Right forelimb (tissue), 1 donor: Measurements from ENCODE around the gene DMRT1.
"Not testable (repeated sequence)": the region's sequence is repeated elsewhere in the genome, so short reads cannot be mapped to it uniquely, and the experiment has no call there.

ENCODE experiments used
- DNase-seq: peaks from one replicate; pipeline ENCODE4 v3.0.0-alpha.2; 2018

Gene DMRT1

DNA sequence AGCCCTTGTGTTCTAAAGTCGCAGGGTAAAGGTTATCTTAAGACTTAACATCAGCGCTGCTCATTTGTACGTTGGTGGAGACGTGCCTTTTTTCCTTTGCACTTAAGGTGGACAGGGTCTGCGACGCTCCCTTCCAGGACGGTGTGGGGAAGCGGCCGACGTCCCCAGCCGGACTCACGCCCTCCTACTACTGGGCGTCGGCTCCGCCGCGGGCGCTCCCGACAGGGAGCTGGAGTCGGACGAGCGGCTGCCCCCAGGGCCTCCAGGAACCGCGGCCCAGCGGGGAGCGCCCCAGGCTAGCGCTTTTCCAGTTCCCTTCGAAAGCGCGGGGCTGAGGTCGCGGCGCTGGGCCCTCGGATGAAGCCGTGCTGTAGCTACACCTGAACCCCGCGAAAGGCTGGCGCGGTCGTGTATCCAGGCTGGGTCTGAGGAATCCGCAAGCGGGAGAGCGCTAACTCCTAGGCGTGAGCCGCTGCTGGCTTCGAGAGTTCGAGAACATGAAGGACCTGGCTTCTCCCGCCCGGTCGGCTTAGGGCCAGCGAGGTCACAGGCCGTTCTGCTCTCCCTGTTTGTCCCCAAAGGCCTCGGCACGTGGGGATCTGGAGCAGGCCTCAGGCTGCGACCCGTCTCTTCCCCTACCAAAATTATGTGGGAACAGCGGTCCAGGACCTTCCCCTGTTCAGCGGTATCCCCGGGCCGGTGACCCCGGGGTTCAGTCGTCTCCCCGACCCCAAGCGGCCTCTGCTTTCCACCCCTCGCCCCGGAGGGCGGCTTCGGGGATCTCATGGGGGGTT, 131.2 kb downstream of the DMRT1 start:
- DNase-seq: no peak

- DNase-seq: no peak
These were observed 131.9 kb downstream of the DMRT1 start for GRCh38 chr9:973295-973834.

GRCh38 chr9:974031-974995, 132.8 kb downstream of the DMRT1 start:
- DNase-seq: no peak

DNA sequence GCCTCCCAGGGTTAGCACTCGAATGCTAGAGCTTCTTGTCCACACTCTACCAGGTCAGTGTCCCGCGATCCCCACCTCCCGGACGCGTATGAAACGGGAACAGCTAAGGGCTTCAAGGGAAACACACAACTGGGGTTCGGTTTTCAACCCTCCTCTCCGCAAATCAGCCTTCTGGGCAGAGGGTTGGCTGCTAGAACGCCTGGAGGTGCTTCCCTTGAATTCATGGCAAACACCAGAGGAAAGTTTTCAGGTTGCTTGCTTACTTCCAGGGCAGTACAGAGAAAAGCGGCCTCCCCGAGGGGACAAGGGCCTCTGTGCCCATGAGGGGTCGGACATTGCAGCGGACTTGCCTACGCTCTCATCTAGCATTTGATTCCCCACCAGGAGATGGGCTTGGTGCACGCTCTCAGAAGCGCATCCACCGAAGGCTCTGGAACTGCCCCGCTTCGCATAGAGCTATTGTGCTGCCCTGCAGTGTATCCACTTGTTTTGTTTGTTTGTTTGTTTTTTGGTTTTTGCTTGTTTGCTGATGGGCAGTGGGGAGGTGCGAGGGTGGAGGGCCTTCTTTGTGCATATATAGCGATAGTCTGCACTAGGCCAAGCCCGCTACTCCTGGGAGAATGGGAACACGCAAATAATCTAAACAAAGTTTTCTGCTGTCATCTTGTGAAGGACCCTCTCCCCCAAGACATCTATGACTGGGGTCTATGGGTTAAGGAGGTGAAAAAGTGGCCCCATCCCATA, 133.7 kb downstream of the DMRT1 start:
- no peak for DNase-seq

DNA sequence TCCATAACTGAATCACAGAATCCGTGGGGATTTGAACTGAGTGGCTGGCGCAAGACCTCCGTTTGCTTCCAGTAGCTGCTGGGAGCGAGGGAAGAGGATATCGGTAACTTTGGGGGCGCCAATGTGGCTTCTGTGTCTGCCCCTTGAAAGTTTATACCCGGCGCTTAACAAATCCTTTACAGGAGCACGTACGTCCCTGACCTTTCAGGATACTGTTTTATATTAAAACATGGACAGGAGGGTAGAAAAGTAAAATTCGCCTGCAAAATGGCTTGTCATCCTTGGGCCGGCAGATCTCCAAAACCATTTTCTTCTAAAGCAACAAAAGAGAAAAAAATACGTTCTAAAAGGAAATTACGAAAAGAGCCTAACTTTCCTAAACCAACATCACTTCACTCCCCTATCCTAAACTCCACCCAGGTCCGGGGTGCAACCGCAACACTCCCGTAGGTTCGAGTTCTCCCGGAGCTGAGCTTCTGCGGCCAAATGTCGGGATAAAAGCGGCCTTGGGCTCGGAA, 134.3 kb downstream of the DMRT1 start:
- no peak for DNase-seq

DNA sequence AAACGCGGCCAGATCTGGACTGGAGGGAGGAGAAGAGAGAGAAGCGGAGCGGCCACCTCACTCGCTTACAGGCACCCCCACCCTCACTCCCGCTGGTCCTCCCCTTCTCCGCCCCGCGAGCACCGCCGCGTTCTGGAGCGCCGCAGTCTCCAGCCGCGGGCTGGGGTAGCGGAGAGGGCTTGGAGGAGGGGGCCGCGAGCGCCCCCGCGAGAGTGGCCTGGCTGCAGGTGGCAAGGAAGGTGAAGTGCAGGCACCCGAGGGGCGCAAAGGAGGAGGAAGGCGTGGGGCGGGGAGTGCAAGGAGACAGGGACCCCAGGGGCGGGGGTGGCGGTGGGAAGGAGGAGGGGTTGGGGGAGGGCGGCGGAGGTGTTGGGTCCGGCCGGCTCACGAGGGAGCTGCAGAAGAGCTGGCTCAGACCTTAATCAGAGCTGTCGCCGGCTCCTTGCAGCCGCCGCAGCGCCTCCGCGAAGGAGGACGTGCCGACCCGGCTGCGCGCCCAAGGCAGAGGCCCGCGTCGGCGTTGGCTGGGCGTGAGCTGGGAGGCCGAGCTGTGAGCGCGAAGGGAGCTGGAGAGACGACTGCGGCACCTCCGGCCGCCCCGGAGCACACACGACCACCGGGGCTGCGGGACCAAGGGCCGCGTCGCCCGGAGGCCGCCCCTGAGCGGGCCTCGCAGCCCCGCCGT, 134.9 kb downstream of the DMRT1 start, which contains the start of gene DMRT3:
Gene DMRT3, plus strand, starts transcription at position 398 of the 685 bp plus-strand sequence. CDS start 347 bp downstream, outside the sequence.
- no peak for DNase-seq

DNA sequence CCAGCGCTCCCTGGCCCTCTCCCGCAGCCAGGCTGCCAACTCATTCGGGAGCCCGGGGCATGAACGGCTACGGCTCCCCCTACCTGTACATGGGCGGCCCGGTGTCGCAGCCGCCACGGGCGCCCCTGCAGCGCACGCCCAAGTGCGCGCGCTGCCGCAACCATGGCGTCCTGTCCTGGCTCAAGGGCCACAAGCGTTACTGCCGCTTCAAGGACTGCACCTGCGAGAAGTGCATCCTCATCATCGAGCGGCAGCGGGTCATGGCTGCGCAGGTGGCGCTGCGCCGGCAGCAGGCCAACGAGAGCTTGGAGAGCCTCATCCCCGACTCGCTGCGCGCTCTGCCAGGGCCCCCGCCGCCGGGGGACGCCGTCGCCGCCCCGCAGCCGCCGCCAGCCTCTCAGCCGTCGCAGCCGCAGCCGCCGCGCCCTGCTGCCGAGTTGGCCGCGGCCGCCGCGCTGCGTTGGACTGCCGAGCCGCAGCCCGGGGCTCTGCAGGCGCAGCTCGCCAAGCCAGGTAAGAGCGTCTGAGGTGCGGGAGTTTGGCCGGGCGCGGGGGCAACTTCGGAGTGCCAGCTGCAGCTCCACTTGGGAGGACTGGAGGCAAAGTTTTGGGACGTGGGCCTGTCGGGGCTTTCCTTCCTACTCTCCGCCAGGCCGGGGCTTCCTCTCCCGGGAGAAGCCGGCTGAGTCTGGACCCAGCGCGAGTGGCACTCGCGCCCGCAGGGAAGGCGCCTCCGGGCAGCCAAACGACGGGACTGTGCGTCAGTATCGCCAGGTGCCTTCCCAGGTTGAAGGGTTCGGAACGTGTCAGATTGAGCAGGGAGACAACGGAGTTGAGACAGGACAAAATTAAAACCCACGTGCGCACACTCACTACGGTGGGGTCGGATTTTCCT, 135.7 kb downstream of the DMRT1 start:
- DNase-seq: no peak

DNA sequence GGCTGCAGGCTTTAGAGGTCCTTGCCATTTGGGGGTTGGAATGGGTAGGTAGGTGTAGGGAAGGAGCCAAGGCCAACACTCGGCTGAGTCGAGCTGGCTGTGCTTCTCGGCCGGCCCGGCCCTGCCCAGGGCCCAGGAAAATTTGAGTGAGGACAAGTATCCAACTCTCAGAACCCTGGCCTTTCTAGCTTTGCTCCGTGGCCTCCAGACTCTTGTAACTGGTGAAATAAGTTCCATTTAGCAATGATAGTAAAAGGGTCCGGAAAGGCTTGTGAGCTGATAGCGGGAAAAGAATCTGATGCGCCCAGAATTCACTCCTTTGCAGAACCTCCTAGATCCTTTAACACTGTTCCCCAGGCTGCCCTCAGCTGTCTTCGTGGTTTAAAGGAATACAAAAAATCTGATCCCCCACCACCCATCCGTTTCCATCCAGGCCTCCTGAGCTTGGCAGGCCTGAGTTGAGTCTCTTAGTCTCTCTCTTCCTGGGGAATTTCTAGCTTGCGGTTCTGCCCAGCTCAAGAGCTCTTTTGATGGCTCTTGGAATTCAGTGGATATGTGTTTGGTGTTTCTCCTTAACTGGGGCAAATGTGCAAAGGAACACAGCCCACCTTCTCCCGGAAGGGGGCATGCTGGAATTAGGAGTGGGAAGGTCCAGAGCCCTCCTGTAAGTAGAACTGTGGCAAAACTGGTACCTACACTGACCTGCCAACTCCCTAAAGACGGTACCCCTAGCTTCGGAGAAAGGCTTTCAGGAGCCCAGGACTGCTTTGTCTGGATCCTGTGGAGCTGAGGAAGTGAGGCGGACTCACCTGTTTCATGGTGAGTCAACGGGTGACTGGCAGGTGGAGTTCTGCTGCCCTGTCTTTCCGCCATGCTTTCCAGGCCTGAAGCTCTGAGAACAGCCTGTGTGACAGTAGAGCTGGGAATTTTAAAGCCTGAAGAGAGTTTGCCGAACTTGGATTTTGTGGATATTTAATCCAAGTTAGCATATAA, 136.6 kb downstream of the DMRT1 start:
- no peak for DNase-seq

- no peak for DNase-seq
These were observed 138.5 kb downstream of the DMRT1 start for GRCh38 chr9:979983-980382.

GRCh38 chr9:980640-981039, 139.1 kb downstream of the DMRT1 start:
- no peak for DNase-seq

DNA sequence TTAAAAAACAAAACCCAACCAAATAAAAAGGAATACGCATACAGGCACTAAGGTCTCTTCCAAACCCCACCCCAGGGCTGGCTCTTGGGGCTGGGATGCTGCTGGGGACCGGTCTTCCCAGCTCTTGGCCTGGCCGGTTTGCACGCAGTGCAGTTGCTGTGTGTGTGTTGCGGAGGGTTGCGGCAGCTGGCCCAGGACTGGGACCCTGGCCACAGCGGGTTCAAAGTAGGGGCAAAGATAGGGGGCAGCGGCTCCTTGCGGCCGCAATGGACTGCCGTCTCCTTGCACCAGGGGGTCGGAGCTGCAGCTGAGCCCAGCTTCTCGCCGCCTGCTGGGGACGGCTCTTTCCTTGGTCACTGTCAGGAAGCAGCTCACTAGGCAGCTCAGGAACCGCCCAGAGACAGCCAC, 140.0 kb downstream of the DMRT1 start:
- no peak for DNase-seq

GRCh38 chr9:982394-983230, 141.1 kb downstream of the DMRT1 start:
- no peak for DNase-seq

DNA sequence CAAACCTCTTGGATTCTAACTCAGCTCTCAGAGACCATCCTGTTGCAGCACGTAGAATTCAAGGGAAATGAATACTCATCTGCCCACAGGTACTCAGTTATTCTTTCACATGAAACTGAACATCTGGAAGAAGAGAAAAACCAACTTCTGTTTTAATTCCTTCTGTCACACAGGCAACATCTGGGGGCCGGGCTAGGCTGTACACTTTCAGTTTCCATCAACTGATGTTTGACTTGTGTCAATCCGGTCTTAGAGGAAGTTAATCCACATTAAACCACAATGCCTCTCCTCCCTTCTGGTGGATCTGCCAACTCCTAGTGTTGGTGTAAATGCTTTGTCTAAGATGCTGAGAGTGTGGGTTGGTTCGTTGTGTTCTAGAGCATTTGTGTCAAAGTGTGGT, 152.5 kb downstream of the DMRT1 start:
- no peak for DNase-seq

- no peak for DNase-seq
These were observed 153.7 kb downstream of the DMRT1 start for GRCh38 chr9:995192-995591.

DNA sequence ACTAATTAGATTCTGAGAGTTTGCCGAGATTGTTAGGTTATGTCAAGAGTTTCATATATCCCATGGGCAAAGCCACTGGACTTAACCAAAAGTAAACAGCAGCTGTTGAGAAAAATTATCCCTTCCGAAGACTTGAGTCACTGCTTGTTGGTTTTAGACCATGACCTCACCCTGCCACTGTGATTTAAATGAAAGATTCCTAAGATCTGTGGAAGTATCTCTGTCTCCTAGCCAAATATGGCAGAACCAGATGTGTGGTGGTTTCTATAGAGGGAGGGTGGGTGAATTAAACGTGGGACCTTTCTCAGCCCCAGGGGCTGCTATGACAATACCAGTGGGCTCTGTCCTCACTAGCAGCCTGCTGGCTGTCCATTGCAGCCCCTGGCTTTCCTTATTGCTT, 154.3 kb downstream of the DMRT1 start:
- no peak for DNase-seq

GRCh38 chr9:998299-999110, 157.0 kb downstream of the DMRT1 start:
- DNase-seq: not testable (repeated sequence)

- no peak for DNase-seq
These were observed 160.3 kb downstream of the DMRT1 start for GRCh38 chr9:1001838-1002237.

- no peak for DNase-seq
These were observed 161.2 kb downstream of the DMRT1 start for GRCh38 chr9:1002678-1003077.
